T-helper 17 cell (primary cell): ENCODE data around the gene HOXA3. TPM values are rescaled to one million over a fixed set of nuclear protein-coding genes. Genes with fewer than 3 reads are reported as not detected.

Experiments used
- ATAC-seq: fragments of 150-1000 bp; cut with Tn5 transposase; 2 replicates; pipeline ENCODE4 v1.10.0; 2021; ENCODE audit warnings: mild to moderate bottlenecking, moderate library complexity
- DNase-seq, 3 donors: peaks; one replicate each; pipeline versions ENCODE4 v3.0.0 to v3.0.0-alpha.2; 2020 to 2021
- H3K9me3 ChIP-seq: one replicate; pipeline ENCODE4 v1.7.0; 2013; ENCODE audit warnings: low read length, mild to moderate bottlenecking; ENCODE audit not compliant: control insufficient read depth, poor library complexity, severe bottlenecking
- H3K27ac Mint-ChIP-seq: one replicate; pipeline ENCODE4 v1.8.0; 2022; ENCODE audit warnings: mild to moderate bottlenecking, moderate library complexity, mixed read lengths
- H3K27me3 Mint-ChIP-seq: one replicate; pipeline ENCODE4 v1.8.0; 2022; ENCODE audit warnings: mixed read lengths
- H3K36me3 Mint-ChIP-seq: one replicate; pipeline ENCODE4 v1.8.0; 2022; ENCODE audit warnings: low read depth, mixed read lengths
- H3K4me1 Mint-ChIP-seq: one replicate; pipeline ENCODE4 v1.8.0; 2022; ENCODE audit warnings: mild to moderate bottlenecking, mixed read lengths
- H3K4me3 Mint-ChIP-seq: one replicate; pipeline ENCODE4 v1.8.0; 2022; ENCODE audit warnings: mild to moderate bottlenecking, moderate library complexity, mixed read lengths
- total RNA-seq, 4 donors: library from RNA in 2 of 4; stranded (reverse) in 2 of 4; gene quantifications; one replicate each; pipeline ENCODE4 v1.2.3 and lab custom pipeline; 2022 to 2026

The HOXA3 gene
- total RNA-seq, 2 donors from 2014 or later = not detected

GRCh38 chr7:27102581-27103442, 49.6 kb downstream of the HOXA3 start, which contains the start of gene HOXA2:
Gene HOXA2 (minus strand): TSS chr7:27102683. CDS start chr7:27102500, 183 bp downstream.
- no peak for DNase-seq
- H3K4me3 Mint-ChIP-seq = peak within 1 kb of the TSS; percentile 76
- H3K9me3 ChIP-seq = no peaks in the 10 kb centered on the region
- no peak for ATAC-seq
- peaks cover 69% of the 10 kb centered on the region for H3K27me3 Mint-ChIP-seq
- peaks cover 20% of the 10 kb centered on the region for H3K4me1 Mint-ChIP-seq
- no peak within 1 kb of the TSS for H3K27ac Mint-ChIP-seq
- peaks cover 9% of the 10 kb centered on the region for H3K36me3 Mint-ChIP-seq

- Mint-ChIP-seq H3K4me3 (peak overlapping the region; percentile 28), H3K27me3 (peaks cover 77% of the 10 kb centered on the region), H3K36me3 (peaks cover 9% of the 10 kb centered on the region), H3K27ac (no peak overlapping the region), H3K4me1 (peaks cover 22% of the 10 kb centered on the region)
- ATAC-seq (no peak), DNase-seq (no peak)
- no peaks in the 10 kb centered on the region for H3K9me3 ChIP-seq
Measured at GRCh38 chr7:27101957-27102580, 50.3 kb downstream of the HOXA3 start.

DNA sequence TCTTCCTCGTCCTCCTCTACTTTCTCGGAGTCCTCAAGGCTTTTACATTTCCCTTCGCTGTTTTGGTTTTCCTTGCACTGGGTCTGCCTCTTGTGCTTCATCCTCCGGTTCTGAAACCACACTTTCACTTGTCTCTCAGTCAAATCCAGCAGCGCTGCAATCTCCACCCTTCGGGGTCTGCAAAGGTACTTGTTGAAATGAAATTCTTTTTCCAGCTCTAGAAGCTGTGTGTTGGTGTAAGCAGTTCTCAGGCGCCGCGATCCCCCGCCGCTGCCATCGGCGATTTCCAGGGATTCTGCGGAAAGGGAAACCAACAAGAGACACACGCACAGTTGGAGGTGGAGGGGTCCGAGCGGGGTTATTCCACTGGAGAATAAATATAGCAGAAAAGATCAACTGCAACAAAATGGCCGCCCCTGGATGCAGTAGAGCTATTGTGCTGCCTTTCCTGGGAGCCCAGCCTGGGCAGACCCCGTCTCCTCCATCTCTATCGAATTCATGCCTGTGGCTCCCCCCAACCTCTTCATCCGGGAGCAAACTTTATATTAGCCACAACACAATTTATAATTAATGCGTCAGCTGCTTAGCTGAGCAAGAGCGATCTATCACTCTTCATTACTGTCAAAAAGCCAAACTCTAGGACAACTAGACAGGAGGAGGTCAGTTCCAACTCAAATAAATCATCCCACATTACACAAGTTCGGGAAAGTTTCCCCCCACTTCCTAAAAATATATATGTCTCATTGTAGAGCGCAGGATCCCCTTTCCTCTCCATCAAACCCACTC, 51.0 kb downstream of the HOXA3 start:
- Mint-ChIP-seq H3K4me3 (peak overlapping the region; percentile 28), H3K4me1 (peaks cover 23% of the 10 kb centered on the region), H3K27ac (no peak overlapping the region), H3K36me3 (peaks cover 9% of the 10 kb centered on the region), H3K27me3 (peaks cover 78% of the 10 kb centered on the region)
- ATAC-seq (no peak), DNase-seq (no peak)
- no peaks in the 10 kb centered on the region for H3K9me3 ChIP-seq

GRCh38 chr7:27100694-27101170, 51.7 kb downstream of the HOXA3 start:
- peaks cover 9% of the 10 kb centered on the region for H3K36me3 Mint-ChIP-seq
- DNase-seq (no peak), ATAC-seq (no peak)
- no peak overlapping the region for H3K27ac Mint-ChIP-seq
- H3K9me3 ChIP-seq = no peaks in the 10 kb centered on the region
- no peak overlapping the region for H3K4me3 Mint-ChIP-seq
- H3K27me3 Mint-ChIP-seq = peaks cover 76% of the 10 kb centered on the region
- peaks cover 23% of the 10 kb centered on the region for H3K4me1 Mint-ChIP-seq

DNA sequence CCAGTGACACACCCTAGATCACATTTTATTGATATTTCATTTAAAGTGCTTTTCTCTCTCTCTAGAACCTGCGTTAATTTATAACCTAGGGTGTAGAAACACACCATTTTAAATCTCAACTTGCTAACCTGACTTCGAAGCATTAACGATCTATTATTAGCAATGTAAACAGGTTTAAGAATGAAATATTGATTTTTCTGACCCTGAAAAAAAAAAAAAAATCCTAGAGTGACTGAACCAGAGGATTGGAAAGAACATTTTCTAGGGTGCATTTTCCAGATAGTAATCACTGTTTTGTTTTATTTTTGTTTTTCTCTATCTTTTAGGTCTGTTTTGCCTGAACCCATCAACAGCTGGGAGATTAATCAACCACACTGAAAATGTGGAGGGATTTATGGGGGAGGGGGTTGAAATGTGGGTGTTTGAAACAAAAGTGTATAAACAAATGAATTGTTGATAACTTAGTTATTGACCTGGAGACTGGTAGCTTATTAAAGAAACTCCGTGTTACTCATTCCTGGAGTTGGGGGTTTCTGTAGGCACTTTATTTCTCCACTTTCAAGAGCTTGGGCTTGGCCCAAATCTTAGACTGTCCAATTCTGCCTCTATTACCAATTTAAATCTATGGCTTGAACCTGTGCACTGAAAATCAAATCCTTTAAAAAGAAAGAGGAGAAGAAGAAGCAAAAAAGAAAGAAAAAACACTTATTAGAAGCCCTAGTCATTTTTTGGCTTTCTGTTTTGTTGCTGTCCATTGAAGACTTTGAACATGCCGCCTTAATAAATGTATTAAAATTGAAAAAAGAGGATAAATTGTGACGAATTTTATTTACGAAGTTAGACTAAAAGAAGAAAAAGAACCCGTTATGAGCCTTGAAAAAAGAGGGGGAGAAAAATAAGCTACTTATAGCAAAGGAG, 52.7 kb downstream of the HOXA3 start:
- Mint-ChIP-seq H3K27ac (no peak overlapping the region), H3K4me3 (no peak overlapping the region), H3K4me1 (peaks cover 30% of the 10 kb centered on the region), H3K27me3 (peaks cover 81% of the 10 kb centered on the region), H3K36me3 (peaks cover 9% of the 10 kb centered on the region)
- no peak for DNase-seq
- no peaks in the 10 kb centered on the region for H3K9me3 ChIP-seq
- no peak for ATAC-seq

DNA sequence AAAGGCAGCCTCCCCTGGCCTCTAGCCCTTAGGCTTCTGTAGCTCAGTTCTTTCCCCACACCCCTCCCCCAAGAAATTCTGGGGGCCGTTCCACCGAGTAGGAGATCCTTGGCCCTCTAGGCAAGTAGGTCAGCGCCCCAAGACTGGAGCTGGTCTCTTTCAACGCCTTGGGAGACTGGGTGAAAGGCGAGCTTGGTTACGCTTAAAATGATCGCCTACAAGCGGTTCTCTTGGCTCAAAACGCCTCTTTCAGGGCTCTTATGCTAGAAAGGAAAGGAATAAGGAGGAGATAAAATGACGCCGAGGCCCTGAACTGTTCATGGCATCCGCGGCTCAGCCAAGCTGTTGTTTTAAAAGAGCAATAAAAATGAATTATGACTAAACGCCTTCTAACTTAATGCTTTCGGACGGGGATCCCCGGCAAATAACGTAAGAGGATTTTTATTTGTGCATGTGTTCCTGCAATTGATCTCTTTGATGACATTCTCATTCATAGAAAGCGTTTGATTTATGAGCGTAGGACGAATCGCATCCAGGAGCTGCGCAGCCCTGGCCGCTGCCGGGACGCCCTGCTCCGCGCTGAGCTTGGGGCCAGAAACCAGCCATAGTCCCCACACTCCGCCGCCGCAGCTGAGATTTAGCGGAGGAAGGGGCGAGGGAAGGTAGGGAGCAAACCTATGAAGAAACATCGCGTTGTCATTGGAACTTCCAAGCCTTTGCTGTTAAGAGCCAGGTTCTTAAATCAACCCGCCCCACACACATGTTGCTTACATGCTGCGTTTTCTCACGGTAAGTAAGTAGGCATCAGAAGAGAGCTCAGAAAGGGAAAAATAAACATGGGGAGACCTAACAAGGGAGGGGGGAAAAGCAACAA, 53.6 kb downstream of the HOXA3 start:
- H3K36me3 Mint-ChIP-seq = peaks cover 12% of the 10 kb centered on the region
- DNase-seq = no peak
- H3K4me1 Mint-ChIP-seq = peaks cover 31% of the 10 kb centered on the region
- ATAC-seq = no peak
- H3K9me3 ChIP-seq = no peaks in the 10 kb centered on the region
- H3K27me3 Mint-ChIP-seq = peaks cover 83% of the 10 kb centered on the region
- H3K27ac Mint-ChIP-seq = no peak overlapping the region
- peak overlapping the region; percentile 19 for H3K4me3 Mint-ChIP-seq

DNA sequence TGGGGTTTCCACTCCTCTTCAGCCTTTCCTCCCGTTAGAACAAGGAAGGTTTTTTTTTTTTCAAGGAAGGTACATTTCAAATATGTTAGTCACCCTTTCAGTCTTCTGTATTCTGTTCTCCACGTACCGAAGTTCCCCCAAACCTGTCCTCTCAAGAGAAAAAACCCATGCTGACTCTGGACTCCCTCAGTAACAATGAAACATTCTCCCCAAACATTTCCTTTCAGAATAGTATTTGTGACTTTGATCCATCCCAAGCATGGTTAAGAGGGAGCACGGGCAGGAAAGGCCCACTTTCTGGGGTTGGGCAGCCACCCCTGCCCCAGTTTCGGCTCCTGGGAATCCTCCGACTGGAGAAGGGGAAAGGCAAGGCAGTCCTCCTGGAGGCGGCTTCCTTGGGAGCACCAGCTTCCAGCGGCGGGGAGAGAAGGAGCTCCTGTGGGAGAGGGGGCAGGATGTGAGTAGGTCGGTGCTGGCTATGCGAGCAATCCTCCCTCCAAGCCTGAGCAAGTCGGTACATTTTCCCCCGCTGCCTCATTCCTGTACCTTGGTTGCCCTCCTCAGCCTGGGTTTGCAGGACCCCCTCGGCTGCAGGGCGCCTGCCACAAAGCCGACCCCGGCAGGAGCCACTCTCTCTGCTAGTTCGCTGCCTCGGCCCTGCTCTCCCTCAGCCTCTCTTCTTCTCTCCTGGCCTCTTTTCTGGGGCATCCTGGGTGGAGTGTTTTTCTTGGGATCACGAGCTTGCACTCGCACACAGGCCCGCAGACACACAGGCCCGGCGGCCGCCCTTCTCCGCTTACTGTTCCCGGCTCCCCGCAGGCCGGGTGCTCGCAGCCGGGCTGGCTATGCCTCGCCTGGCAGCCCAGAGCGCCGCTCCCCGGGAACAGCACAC, 54.5 kb downstream of the HOXA3 start:
- H3K4me3 Mint-ChIP-seq = peak overlapping the region; percentile 92

GRCh38 chr7:27096768-27097514, 55.4 kb downstream of the HOXA3 start:
- Mint-ChIP-seq H3K4me3 (peak overlapping the region; percentile 92), H3K27ac (no peak overlapping the region), H3K4me1 (peaks cover 24% of the 10 kb centered on the region), H3K36me3 (peaks cover 6% of the 10 kb centered on the region), H3K27me3 (peaks cover 84% of the 10 kb centered on the region)
- no peak for DNase-seq
- H3K9me3 ChIP-seq = no peaks in the 10 kb centered on the region
- ATAC-seq = no peak

More for the DNA sequence above, 54.5 kb downstream of the HOXA3 start:
- Mint-ChIP-seq H3K27me3 (peaks cover 83% of the 10 kb centered on the region), H3K4me1 (peaks cover 28% of the 10 kb centered on the region), H3K27ac (no peak overlapping the region), H3K36me3 (peaks cover 9% of the 10 kb centered on the region)
- DNase-seq = no peak
- H3K9me3 ChIP-seq = no peaks in the 10 kb centered on the region
- ATAC-seq = no peak

DNA sequence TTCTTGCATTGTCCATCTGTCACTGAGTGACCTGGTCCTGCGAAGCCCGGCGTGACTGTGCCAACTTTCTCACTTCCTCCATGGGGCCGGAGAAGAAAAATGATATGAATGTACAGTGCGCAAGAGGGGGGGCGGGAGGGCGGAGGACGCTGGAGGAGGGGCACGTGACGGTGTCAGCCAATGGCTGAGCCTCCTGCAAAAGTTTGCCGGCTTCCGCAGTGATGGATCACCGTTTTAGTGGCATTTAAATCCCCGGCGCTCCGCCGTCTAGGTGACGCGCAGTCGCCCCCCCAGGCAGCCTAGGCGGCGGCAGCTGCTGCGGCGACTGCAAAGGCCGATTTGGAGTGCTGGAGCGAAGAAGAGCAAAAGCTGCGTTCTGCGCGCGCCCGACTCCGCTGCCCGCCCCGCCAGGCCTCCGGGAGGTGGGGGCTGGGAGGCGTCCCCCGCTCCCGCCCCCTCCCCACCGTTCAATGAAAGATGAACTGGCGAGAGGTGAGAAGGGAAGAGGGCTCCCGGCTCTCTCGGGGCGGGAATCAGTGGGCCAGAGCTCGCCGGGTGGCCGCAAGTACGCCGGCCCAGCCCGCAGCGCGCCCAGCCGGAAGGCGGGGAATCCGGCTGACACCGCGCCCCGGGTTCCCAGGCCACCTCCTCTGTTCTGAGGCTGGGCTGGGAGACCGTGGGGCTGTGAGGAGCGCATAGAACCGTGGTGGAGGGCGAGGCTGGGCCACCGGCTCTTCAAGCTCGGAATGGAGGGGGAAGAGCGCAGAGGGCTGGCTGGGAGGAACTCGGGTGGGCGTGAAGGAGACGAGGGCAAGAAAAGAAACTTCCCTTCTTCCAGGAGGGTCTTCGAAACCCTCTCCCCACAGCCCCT, 56.3 kb downstream of the HOXA3 start, which contains the start of gene HOXA1:
Gene HOXA1 (minus strand): TSS at position 104 of the 871 bp plus-strand sequence. CDS start 88 bp downstream, at position 16.
- ATAC-seq (peak; percentile 93), DNase-seq (peak; percentile 53 to 63 (median 56))
- Mint-ChIP-seq H3K4me3 (peak within 1 kb of the TSS; percentile 92), H3K27ac (peak within 1 kb of the TSS; percentile 66), H3K4me1 (peaks cover 24% of the 10 kb centered on the region), H3K27me3 (peaks cover 84% of the 10 kb centered on the region), H3K36me3 (peaks cover 6% of the 10 kb centered on the region)
- no peaks in the 10 kb centered on the region for H3K9me3 ChIP-seq
